Measurements from ENCODE around the gene ACR.

- TF ChIP-seq POLR2AphosphoS5 (IDR thresholded peaks at IDR 0.05; ENCODE audit: low read length) (no peak), MEF2A (IDR thresholded peaks at IDR 0.05; ENCODE audit: insufficient read depth, low read depth, low read length) (no peak), CHD2 (IDR thresholded peaks at IDR 0.05; ENCODE audit: borderline replicate concordance, low read depth, low read length) (no peak), PML (IDR thresholded peaks at IDR 0.05; ENCODE audit: low read length) (no peak), MAX (IDR thresholded peaks at IDR 0.05; ENCODE audit: low read depth, low read length) (no peak), TAF1 (IDR thresholded peaks at IDR 0.05; ENCODE audit: borderline replicate concordance, low read depth, low read length) (no peak)
- TF ChIP-seq, protein P1, sequence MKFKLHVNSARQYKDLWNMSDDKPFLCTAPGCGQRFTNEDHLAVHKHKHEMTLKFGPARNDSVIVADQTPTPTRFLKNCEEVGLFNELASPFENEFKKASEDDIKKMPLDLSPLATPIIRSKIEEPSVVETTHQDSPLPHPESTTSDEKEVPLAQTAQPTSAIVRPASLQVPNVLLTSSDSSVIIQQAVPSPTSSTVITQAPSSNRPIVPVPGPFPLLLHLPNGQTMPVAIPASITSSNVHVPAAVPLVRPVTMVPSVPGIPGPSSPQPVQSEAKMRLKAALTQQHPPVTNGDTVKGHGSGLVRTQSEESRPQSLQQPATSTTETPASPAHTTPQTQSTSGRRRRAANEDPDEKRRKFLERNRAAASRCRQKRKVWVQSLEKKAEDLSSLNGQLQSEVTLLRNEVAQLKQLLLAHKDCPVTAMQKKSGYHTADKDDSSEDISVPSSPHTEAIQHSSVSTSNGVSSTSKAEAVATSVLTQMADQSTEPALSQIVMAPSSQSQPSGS (IDR thresholded peaks at IDR 0.05; ENCODE audit: low read length) = no peak
Observed at GRCh38 chr22:50714150-50714549, 23.9 kb upstream of the ACR start.
